GM18907 (cell line): ENCODE results near the gene C9orf78.
A peak's percentile ranks its signal among the peaks of the same experiment; 100 is the strongest.

Experiments
- ATAC-seq: cut with Tn5 transposase; IDR thresholded peaks from one replicate; pipeline ENCODE4 v1.9.1; 2021; ENCODE audit warnings: mild to moderate bottlenecking, moderate library complexity; ENCODE audit not compliant: unreplicated experiment

Gene C9orf78

DNA sequence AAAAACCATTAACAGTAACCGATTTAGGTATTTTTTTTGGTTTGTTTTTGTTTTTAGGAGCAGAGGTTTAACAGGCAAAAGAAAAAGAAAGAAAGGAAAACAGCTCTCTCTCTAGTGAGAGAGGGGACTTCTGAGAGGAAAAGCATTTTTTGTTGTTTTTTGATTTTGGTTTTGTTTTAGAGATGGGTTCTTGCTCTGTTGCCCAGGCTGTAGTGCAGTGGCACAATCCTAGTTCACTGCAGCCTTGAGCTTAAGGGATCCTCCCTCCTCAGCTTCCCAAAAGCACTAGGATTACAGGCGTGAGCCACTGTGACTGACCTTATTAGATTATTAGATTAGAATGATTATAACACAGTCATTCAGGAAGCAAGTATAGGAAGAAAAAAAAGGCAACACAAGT is 10.3 kb upstream of the C9orf78 start:
- no peak for ATAC-seq

DNA sequence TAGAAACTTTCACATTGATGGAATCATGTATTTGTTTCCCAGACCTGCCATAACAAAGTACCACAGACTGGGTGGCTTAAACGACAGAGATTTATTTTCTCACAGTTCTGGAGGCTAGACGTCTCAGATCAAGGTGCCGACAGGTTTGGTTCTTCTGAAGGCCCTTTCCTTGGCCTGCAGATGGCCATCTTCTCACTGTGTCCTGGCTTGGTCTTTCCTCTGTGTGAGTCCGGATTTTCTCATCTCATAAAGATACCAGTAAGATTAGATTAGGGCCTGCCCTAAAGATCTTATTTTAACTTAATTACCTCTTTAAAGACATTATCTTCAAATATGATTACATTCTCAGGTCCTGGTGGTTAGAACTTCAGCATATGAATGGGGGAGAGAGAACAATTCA is 6.0 kb upstream of the C9orf78 start:
- no peak for ATAC-seq

GRCh38 chr9:129840034-129840433 is 5.0 kb upstream of the C9orf78 start:
- ATAC-seq: no peak

GRCh38 chr9:129839324-129840023 is 4.4 kb upstream of the C9orf78 start:
- ATAC-seq: no peak

GRCh38 chr9:129838707-129839259 is 3.7 kb upstream of the C9orf78 start:
- ATAC-seq: no peak

GRCh38 chr9:129836311-129837007 is 1.4 kb upstream of the C9orf78 start:
- no peak for ATAC-seq

DNA sequence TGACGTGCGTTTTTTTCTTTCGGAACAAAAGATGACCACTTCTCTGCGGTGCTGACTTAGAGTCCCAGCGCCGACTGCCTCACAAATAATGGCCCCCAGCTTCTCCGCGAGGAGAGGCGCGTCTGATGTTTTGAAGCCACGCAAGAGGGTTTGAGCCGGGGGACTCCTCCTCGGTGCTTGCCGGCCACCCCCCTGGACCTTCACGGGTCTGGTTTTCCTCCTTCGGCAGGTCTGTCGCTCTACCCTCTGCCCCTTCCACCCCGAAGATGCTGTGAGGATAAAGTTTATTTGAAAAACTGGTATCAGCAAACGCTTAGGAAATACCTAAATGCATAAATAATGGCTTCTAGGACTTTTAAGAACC is 767 bp upstream of the C9orf78 start:
- no peak for ATAC-seq

GRCh38 chr9:129834489-129835127 is 467 bp downstream of the C9orf78 start:
- ATAC-seq: peak; percentile 30

GRCh38 chr9:129832982-129833381 is 2.1 kb downstream of the C9orf78 start:
- no peak for ATAC-seq

- ATAC-seq: no peak
These were observed 6.1 kb downstream of the C9orf78 start for GRCh38 chr9:129828969-129829368.

- ATAC-seq: no peak
These were observed 7.0 kb downstream of the C9orf78 start for GRCh38 chr9:129828051-129828450.

DNA sequence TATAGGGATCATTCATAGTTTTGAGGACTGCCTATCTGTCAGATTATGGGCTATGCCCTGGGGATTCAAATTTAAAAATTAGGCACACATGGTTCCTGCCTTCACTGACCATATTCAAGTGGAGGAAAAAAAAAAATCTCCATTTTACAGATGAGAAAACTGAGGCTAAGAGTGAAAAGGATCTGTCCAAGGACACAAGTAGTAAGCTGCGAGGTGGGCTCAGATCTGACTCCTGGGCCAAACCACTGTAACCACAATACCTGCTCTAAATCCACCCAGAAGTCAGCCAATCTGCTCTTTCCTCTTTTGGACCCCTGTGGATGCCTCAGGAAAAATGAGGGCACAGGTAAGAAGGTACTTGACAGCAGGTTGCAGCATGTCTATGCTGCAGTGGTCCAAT is 8.3 kb downstream of the C9orf78 start:
- no peak for ATAC-seq

DNA sequence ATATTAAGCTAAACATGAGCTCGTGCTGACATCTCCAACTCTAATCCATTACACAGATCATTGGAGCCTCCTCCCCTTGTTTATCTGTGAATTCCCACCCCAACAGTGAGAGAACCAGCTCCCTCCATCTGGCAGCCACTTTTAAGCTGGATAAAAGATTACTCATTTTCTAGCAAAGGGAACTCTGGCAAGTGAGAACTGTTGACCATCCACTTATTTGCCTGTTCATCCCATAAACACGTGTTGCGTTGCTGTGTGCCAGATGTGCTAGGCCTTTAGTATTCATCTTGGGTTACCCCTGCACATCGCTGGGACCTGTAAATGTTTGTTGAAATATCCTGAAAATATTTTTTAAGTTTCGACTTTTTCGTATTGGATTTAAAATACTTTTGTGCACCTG is 8.7 kb downstream of the C9orf78 start:
- ATAC-seq: no peak

GRCh38 chr9:129823935-129824601 is 11.0 kb downstream of the C9orf78 start, which contains the start of gene TOR1A:
TSS of gene TOR1A (minus strand) at chr9:129824136. CDS start at chr9:129824085, 51 bp downstream.
- peak; percentile 82 for ATAC-seq

GRCh38 chr9:129823542-129823934 is 11.5 kb downstream of the C9orf78 start:
- no peak for ATAC-seq

DNA sequence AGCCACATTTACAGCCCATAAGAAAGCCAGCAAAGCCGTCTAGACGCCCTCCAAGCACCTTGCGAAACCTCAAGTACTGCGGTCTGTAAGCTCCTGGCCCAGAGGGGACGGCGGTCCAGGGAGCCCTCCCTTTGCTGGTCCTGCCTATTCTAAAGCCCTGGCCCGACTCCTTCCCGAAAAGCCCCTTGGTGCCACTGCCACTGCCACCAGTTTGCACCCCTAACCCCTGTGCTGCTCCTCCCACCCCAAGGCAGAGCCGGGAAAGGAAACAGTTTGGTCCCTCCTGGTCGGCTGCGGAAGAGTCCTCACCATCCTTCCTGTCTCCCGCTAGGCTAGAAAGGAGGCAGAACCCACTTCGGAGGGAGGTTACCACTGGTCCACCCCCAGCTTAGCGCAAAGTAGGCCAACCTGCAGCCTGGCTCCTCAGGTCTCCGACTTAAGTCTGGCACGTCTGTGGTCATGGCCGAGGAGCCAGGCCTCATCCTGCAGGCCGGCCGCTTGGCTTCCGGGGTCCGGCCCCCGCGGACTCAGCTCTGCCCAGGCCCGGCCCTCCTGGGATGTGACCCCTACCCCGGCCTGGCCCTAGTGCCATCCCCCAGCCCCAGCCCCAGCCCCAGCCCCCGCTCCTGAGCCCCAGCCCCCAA is 12.1 kb downstream of the C9orf78 start:
- ATAC-seq: no peak

GRCh38 chr9:129816501-129817435 is 18.3 kb downstream of the C9orf78 start:
- ATAC-seq: no peak

DNA sequence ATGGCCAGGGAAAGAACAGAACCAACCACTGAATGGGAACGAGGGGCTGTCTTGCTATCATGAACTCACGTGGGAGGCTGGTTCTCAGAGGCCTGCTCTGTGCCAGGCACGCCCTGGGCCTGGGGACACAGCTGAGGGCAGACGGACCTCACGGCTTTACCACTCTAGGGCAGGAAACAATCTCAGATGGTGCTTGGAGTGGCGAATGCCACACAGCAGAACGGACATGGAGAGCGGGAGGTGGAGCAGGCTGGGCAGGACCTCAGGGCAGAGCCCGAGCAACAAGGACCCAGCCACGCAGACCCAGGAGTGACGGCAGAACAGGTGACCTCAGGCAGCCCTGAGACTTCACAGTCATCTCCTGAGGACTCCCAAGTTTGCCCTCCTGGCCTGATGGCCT is 19.8 kb downstream of the C9orf78 start:
- no peak for ATAC-seq

DNA sequence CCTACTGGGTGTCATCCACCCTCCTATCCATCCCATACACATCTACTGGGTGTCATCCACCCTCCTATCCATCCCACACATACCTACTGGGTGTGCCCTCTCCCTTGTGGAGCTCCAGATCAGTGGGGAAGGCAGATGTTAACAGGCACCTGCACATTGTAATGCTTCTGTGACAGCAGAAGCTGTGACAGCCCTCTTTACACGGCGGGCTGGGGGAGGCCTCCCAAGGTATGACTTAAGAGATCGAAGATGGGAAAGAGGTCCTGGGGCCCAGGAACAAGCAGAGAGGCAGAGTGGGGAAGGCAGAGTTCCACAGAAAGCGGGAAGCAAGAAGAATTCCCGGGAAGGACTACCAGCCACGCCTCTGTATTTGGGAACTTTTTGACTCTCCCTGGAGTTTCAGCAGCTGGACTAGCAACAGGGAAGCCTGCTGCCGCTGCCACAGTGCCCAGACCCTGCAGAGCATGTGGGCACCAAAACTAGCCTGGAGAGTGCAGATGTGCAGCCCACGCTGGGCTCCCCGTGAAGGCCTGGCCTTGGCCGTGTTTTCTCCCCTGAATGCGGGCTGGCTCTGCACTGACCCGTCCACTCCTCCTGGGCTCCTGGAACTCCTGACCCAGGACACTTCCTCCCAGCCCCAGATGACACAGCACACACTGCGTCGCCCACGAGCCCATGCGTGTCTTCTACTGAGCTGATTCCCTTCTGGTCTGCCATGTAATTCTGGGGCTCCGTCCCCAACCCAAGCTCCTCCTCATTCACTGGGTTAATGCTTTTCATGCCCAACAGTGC is 20.4 kb downstream of the C9orf78 start:
- ATAC-seq: no peak
